ENCODE measurements around the gene DOCK4. TPM values are rescaled to one million over a fixed set of nuclear protein-coding genes. Genes with fewer than 3 reads are reported as not detected.

Gene DOCK4
- total RNA-seq, 1 donor from 2014 or later = 14.9 TPM

DNA sequence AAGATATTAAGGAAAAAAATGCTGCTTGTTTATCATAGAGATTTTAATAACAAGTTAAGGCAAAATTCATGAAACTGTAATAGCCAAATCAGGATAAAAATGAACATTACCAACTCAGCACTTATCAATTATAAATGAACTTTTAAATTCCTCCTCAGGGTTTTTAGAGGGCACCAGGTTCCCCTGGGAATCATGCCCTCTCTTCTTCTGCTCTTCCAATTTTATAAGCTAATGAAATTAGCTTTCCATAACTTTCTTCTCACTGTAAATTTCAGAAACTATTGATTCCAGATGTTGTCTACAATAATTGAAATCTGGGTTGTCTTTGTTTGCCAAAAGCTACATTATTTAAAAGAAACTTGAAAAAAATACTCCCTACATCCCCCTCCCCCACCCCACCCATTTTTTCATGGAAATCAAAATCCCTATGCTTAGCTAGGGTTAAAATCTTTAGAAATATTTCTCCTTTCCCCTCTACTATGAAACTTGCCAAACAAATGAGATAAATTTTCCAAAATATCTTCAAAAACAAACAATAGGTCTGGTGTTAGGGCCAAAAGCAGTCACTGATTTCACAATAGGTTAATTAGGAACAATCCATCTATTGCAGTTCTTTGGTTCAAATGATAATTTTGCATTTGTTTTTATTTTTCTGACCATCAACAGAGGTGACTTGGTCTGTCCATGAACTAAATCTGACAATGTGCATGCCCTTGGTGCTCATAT is 187.7 kb downstream of the DOCK4 start:
- intact Hi-C loops (cut with DNase I) = no loop called here
- no peak for ATAC-seq (ENCODE audit: poor library complexity)
- no peak for DNase-seq

DNA sequence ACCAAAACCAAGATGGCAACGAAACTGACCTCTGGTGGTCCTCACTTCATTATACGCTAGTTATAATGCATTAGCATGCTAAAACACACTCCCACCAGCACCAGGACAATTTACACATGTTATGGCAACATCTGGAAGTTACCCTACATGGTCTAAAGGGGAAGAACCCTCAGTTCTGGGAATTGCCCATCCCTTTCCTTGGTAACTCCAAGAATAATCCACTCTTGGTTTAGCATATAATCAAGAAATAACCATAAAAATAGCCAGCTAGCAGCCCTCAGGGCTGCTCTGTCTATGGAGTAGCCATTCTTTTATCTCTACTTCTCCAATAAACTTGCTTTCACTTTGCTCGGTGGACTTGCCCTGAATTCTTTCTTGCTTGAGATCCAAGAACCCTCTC is 191.1 kb downstream of the DOCK4 start:
- ATAC-seq (ENCODE audit: poor library complexity) = no peak
- intact Hi-C loops (cut with DNase I) = no loop called here
- no peak for DNase-seq

DNA sequence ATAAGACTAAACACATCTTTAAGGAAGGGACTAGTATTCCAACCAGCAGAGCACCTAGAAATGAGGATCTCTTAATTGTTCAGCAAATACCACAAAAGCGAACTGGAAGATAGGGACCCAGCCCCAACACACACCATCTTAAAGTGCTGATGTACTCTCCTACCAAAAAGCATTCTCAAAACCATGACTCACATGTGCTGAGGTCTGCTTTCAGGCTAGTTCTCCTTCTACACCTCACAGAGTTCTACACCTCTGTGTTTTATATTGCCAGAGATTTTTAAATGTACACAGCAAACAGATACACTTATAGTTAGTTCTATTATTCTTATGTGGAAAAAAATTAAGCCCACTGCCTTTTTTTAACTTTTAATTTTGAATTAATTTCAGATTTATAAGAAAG is 191.9 kb downstream of the DOCK4 start:
- no peak for DNase-seq
- intact Hi-C loops (cut with DNase I) = no loop called here
- no peak for ATAC-seq (ENCODE audit: poor library complexity)

DNA sequence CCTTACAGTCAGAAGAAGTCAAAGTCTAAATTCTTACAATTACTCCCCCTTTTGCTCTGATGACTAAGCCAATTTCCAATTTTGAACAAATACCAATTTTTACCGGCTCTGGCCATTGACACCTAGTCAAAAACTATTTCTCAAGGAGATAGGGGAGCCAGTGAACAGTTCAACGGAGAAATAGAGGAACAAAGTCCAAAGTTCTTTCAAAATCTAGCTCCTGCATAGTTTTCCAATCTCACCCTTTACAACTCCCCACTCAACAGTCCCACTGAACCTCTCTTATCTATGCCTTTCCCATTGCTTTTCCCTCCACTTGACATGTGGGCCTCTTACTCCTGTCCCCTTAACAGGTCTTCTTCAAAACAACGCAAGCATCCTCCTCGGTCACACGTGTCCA is 192.9 kb downstream of the DOCK4 start:
- DNase-seq = no peak
- ATAC-seq (ENCODE audit: poor library complexity) = no peak
- intact Hi-C loops (cut with DNase I) = no loop called here

DNA sequence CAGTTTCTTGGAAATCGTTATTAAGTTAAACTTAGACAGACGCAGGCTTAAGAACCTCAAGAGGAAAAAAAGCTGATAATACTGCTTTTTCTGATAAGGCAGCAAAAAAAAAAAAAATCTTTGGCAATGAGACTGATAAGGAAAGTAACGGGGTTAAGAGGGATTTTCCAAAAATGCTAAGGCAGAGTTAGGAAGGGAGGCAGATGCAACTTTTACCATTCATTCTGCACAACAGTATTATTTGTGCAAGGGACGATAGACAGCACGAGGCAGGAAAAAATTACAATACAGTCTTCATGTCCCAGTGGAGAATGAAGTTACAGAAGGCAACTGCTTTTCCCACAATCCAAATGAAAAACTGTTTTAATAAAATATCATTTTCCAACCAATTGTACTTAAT is 194.0 kb downstream of the DOCK4 start:
- DNase-seq (no peak), ATAC-seq (ENCODE audit: poor library complexity) (peak; percentile 51)

DNA sequence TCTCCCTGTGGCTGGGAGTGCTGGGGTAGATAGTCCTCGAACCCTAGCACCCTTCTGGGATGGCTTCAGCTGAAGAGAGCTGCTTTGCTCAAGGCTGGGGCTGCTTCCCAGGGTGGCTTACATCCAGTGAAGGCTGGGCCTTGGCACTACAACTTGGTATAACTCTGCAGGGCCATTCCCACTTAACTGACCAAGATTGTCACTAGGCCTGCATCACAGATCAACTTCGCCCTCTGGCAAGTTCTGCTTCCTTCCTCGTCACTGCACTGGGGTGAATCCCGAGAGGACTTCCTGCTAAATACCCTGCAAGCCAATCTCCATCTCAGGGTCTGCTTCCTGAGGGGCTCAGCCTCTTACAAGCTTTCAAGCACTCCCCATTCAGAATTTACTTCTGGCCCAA is 195.2 kb downstream of the DOCK4 start:
- DNase-seq = no peak
- intact Hi-C loops (cut with DNase I) = no loop called here
- peak; percentile 33 for ATAC-seq (ENCODE audit: poor library complexity)

More for the DNA sequence above, 194.0 kb downstream of the DOCK4 start:
- intact Hi-C loops (cut with DNase I) = no loop called here

DNA sequence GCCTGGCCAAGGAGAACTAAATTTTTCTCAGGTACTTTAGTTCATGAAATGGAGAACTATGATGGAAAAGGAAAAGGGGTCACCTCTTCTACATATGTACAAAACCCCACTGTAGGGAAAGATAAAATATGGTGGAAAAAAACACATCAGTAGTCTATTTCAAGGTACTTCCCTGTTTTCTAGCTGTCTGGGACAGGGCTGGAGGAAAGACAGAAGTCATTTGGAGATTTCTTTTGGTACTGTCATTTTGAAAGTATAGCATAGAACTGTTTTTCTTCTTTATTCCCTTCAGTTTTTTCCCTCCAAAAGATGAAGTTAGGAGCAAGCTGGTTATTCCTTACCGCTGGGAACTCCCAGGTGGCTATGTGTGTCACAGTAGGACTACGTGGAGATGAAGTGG is 196.1 kb downstream of the DOCK4 start:
- intact Hi-C loops (cut with DNase I) = no loop called here
- no peak for ATAC-seq (ENCODE audit: poor library complexity)
- DNase-seq = no peak

DNA sequence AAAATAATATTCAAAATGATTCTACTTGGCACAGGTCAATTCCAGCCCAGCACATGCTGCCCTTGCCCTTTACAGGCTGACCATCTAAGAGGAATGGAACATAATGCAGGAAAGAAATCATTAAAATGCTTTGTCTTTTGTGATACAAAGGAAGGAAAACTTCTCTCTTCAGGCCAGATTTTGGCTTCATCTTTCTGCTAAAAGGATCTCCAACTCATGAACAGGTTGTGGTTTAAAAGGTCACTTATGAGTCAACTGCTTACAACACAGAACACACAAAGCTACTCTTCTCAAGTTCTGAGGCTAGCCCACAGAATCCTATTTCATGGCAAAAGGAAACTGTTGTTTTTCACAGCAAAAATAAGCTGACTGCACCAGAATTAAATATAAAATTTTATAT is 197.1 kb downstream of the DOCK4 start:
- DNase-seq (no peak), ATAC-seq (ENCODE audit: poor library complexity) (no peak)
- intact Hi-C loops (cut with DNase I) = no loop called here

DNA sequence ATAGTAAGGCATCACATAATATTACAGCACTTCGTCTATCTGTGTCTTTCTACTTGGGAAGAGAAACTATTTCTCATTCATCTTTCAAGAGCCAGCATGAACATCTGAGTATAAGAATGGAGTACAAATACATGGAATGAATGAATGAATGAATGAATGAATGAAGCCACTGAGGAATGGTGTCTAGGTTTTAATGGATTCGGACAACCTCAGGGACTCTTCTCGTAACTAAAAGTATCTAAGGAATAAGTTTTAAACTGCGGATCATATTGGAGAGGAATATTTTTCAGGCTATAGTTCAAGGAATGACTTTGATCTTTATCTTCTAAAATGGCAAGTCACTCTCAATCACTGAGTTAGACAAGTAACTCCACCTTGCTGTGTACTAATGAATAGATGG is 199.0 kb downstream of the DOCK4 start:
- intact Hi-C loops (cut with DNase I) = no loop called here
- DNase-seq (no peak), ATAC-seq (ENCODE audit: poor library complexity) (no peak)

DNA sequence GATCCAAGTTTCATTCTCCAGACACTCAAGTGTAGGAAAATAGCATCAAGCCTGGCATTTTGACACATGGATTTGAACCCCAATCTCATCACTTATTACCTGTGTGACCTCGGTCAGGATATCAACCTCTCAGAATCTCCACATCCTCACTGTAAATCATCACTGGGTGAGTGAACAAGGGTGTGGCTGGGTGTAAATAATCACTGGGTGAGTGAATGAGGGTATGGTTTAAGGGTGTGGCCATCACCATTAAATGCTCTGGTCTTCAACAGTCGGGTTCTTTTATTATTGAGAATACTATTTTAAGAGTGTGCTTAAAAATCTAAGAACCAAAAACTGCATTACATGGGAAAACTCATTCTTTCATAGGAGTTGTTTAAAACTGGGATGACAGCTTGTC is 200.1 kb downstream of the DOCK4 start:
- intact Hi-C loops (cut with DNase I) = no loop called here
- DNase-seq (no peak), ATAC-seq (ENCODE audit: poor library complexity) (no peak)

DNA sequence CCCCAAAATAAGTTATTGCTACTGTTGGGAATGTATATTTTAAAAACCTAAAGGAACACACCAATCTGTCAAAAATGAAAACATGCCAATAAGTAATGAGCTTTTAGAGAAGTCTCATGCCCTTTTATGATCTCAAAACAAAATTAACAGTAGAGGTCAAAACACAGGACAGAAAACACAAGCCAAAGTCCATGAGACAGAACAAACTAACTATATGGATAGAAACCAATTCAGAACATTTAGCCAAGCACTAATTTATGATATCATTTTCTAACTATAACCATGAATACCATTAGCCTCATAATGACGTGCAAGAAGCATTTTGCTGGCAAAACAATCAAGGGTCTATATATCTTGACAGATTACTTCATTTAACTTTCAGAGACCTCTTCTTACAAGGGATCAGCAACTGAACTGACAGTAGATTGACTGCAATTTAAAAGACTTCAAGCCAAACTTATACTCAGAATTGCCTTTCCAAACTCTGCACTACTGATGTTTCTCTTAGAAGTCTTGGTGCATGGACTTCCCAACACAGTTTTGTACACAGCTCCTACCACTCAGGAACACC is 200.9 kb downstream of the DOCK4 start:
- DNase-seq (no peak), ATAC-seq (ENCODE audit: poor library complexity) (no peak)
- intact Hi-C loops (cut with DNase I) = no loop called here

DNA sequence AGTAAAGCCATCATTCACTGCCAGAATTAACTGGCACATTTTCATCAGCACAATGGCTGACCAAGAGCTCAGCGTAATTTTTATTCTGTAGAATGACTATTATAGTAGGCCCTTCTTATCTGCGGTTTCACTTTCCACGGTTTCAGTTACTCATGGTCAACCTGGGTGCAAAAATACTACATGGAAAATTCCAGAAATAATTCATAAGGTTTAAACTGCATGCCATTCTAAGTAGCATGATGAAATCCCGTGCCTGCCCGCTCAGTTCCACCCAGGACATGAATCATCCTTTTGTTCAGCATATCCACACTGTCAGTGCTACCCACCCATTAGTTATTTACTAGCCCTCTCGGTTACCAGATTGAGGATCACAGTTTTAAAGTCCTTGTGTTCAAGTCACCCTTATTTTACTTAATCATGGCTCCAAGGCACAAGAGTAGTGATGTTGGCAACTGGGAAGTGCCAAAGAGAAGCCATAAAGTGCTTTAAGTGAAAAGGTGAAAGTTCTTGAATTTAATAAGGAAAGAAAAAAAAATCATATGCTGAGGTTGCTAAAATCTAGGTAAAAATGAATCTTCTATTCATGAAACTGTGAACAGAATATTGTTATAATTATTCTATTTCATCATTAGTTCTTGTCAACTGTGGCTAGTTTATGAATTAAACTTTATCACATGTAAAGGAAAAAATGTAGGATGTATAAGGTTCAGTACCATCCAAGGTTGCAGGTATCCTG is 204.9 kb downstream of the DOCK4 start:
- intact Hi-C loops (cut with DNase I) = no loop called here
- ATAC-seq (ENCODE audit: poor library complexity) (no peak), DNase-seq (no peak)

DNA sequence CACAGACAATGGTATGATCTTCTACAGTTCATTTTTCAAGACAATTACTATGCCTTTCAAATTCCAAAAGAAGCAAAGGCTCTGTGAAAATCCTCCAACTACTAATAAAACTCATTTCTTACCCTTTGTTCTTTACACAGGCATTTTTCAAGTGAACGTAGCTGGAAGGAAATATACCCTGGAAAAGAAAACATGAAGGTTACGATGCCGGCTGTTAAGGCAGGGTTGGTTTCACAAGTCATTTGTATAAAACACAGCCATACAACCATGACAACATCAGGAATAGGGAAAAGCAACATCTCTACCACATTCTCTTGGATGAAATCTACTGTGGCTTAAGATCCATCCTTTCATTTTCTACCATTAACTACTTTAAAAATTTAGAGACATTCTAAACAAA is 207.9 kb downstream of the DOCK4 start:
- no peak for ATAC-seq (ENCODE audit: poor library complexity)
- DNase-seq = no peak
- intact Hi-C loops (cut with DNase I) = no loop called here

DNA sequence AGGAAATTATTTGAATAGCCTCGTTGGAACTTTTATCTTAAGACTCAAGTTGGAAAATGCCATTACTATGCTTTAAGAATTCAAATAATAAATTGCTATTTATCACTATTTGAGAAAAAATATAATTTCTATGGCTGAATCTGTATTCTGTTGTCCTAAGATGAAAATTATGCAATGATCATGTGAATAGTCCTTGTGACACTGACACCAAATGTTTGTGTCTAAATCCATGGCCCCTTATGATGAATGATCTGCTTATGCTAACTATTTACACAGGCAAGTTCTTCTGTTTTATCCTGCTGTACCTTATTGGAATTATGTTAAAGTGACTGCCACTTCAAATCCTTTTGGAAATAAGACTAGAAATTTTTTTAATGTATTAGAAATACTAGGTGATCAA is 208.7 kb downstream of the DOCK4 start:
- intact Hi-C loops (cut with DNase I) = no loop called here
- DNase-seq (no peak), ATAC-seq (ENCODE audit: poor library complexity) (no peak)

DNA sequence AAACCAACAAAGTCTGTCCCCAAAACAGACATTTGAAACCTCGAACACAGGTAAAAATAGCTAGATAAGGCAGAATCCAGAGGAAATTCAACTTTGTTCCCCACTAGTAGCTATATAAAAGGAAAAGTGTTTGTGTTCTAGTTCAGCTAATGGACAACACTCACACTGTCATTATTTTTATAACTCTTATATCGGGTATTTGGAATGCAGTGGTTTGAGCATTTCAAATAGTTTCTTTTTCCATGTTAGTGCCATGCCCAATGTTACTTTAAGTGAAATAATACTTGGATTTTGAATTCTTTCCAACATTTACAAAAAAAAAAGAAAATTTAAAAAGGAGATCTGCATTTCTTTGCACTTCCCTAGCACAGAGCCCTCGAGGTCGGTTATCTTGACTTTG is 213.6 kb downstream of the DOCK4 start:
- DNase-seq = no peak
- ATAC-seq (ENCODE audit: poor library complexity) = no peak
- intact Hi-C loops (cut with DNase I) = no loop called here

DNA sequence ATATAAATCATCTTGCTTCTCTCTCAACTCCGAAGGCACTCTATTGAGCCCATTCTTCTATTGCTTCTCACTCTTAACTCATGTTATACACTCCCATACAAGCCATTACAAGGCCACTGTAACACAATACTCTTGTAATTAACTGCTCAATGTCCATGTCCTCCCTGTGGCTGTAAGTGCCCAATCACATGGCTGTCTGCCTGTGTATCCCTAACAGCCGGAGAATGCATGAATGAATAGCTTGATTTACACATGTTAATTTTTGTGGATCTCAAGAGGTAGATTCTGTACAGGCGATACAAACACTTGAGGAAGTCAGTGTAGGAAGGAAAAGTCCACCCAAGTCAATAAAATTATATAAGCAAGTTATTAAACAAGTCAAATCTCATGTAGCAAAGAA is 215.6 kb downstream of the DOCK4 start:
- DNase-seq (no peak), ATAC-seq (ENCODE audit: poor library complexity) (no peak)
- intact Hi-C loops (cut with DNase I) = no loop called here

DNA sequence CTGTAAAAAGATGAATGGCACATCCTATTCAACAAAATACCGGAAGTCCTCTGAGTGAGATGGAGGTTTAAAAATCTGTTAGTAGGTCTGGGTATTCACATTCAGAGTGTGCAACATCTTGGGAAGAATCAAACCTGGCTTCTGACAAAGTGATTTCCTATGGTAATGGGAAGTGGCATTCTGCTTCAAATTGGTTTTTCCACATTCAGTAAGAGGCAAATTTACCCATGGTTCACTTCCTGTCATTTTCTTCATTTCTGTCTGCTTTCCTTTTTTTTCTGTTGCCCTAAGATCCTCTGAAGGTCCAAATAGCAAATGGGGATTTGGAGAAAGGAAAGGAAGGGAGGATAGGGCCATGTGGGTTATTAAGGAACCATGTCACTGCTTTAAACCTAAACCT is 218.3 kb downstream of the DOCK4 start:
- no peak for ATAC-seq (ENCODE audit: poor library complexity)
- intact Hi-C loops (cut with DNase I) = no loop called here
- no peak for DNase-seq

DNA sequence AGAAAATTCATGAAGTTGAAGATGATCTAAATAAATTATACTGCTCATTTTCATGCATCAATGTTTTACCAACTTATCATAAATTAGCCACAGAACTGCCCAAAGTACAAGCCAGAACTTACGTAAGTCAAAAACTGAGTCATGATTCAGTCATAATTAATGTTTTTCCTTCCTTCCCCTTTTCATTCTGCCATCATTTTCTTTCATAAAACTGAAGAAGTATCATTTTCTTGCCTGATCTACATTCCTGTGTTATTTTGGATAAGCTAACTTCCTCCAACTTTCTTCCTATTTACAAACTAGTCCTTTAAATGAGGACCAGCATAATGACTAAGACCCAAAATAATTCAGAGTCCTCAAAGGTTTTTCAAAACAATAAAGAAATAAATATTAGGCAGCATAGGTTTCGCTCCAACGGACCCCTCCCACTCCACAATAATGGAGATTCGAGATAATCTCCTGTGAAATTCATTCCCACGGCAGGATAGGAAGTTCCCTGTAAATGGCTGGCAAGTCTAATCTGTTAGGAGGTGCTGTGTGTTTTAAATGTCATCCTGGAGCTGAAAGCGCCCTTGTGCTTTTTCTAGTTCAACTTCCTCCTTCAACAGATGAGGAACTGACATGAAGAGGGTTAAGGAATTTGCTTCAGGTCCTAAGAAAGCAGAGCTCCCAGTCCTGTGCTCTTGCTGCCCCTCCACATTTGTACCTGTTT is 218.9 kb downstream of the DOCK4 start:
- DNase-seq (no peak), ATAC-seq (ENCODE audit: poor library complexity) (peak; percentile 64)
- intact Hi-C loops (cut with DNase I) = no loop called here

DNA sequence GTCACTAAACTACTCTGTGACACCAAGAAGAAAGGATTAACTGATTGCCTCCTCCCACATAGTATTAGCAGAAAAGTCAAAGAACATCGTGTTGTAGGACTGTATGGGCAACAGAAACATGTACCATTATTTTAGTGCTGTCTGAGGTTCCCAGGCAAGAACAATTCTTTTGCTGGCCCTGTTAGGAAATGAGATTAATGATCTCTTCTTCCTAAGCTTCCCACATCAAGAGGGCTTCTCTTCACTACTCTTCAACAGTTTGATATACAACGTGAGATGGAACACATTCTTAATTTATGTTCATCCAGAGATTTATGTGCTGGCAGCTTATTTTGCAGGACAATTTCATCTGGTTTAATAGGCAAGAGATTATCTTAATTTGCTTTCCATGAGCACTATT is 219.6 kb downstream of the DOCK4 start:
- ATAC-seq (ENCODE audit: poor library complexity) = no peak
- DNase-seq = no peak
- intact Hi-C loops (cut with DNase I) = no loop called here

DNA sequence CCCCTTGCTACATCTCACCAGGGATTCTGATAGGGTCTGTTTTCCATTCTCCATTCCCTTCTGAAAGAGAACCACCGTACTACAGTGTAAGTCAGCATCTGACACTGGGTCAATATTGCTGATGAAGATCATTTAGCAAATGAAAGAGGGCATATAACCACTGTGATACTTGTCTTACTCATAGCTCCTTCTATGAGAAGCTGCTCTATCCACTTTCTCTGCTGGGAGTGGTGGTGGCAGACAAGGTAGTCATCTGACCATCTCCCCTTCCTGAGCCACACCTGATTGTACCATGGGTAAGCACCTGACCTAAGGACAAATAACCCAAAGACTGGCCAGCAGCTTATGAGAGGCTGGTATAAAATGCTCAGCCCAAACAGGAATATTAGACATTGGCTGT is 220.4 kb downstream of the DOCK4 start:
- intact Hi-C loops (cut with DNase I) = no loop called here
- ATAC-seq (ENCODE audit: poor library complexity) = no peak
- no peak for DNase-seq
